CD14-positive monocyte (primary cell): ENCODE measurements around the gene JMJD1C. TPM values are rescaled to one million over a fixed set of nuclear protein-coding genes. Genes with fewer than 3 reads are reported as not detected.
A peak's percentile ranks its signal among the peaks of the same experiment; 100 is the strongest.

ENCODE experiments used
- DNase-seq, 3 donors: peaks; one replicate each; pipeline ENCODE4 v3.0.0-alpha.2; 2011 to 2022
- H2AFZ ChIP-seq: 2 replicates; pipeline ENCODE4 v1.6.0; 2012; ENCODE audit warnings: mild to moderate bottlenecking, low read depth, low read length, inconsistent platforms; ENCODE audit not compliant: insufficient read depth, poor library complexity, severe bottlenecking
- H3K27ac ChIP-seq, 2 donors: 1 replicate in 1 of 2; 2 replicates in 1 of 2; pipeline ENCODE4 v1.5.1; 2012 to 2013; ENCODE audit warnings: low read length in 2 of 2, control low read depth in 1 of 2, inconsistent platforms in 1 of 2, low read depth in 1 of 2, mild to moderate bottlenecking in 1 of 2
- H3K27me3 ChIP-seq, 2 donors: one replicate each; pipeline versions ENCODE4 v1.6.0 to v1.6.1; 2011 to 2013; ENCODE audit warnings: low read length in 2 of 2; ENCODE audit not compliant: control insufficient read depth in 2 of 2, insufficient read depth in 2 of 2
- H3K36me3 ChIP-seq, 2 donors: replicated peaks in 1 of 2; 1 replicate in 1 of 2; 2 replicates in 1 of 2; pipeline versions ENCODE4 v1.5.1 to v1.6.1; 2012 to 2013; ENCODE audit warnings: low read length in 2 of 2, control low read depth in 1 of 2, inconsistent platforms in 1 of 2, mild to moderate bottlenecking in 1 of 2; ENCODE audit not compliant: insufficient read depth in 2 of 2, control insufficient read depth in 1 of 2
- H3K4me1 ChIP-seq, 2 donors: 1 replicate in 1 of 2; 2 replicates in 1 of 2; pipeline versions ENCODE4 v1.5.1 to v1.6.1; 2012 to 2013; ENCODE audit warnings: low read length in 2 of 2, control low read depth in 1 of 2, inconsistent platforms in 1 of 2, mild to moderate bottlenecking in 1 of 2, moderate library complexity in 1 of 2; ENCODE audit not compliant: insufficient read depth in 2 of 2, control insufficient read depth in 1 of 2
- H3K4me2 ChIP-seq: replicated peaks from 2 replicates; pipeline ENCODE3; 2012; ENCODE audit warnings: low read length, moderate library complexity, mild to moderate bottlenecking; ENCODE audit not compliant: poor library complexity, severe bottlenecking; ENCODE audit errors: extremely low read depth
- H3K4me3 ChIP-seq, 3 experiments: fragments of 200-600 bp in 1 of 3; sonication (generic) in 1 of 3; replicated peaks in 1 of 3; 1 replicate in 2 of 3; 2 replicates in 1 of 3; pipeline ENCODE4 v1.5.1; 2011 to 2013; ENCODE audit warnings: low read length in 3 of 3, mild to moderate bottlenecking in 3 of 3, control low read depth in 2 of 3, low read depth in 2 of 3, inconsistent platforms in 1 of 3, moderate library complexity in 1 of 3
- H3K79me2 ChIP-seq: 2 replicates; pipeline ENCODE4 v1.6.0; 2012; ENCODE audit warnings: mild to moderate bottlenecking, control low read depth, inconsistent platforms, low read length, moderate library complexity; ENCODE audit not compliant: insufficient read depth
- H3K9ac ChIP-seq: 2 replicates; pipeline ENCODE4 v1.6.0; 2017; ENCODE audit warnings: low read length, mild to moderate bottlenecking; ENCODE audit not compliant: insufficient read depth, poor library complexity, severe bottlenecking
- H3K9me3 ChIP-seq, 2 donors: replicated peaks in 1 of 2; 1 replicate in 1 of 2; 2 replicates in 1 of 2; pipeline versions ENCODE4 v1.5.1 to v1.6.1; 2012 to 2013; ENCODE audit warnings: low read length in 2 of 2, control low read depth in 1 of 2; ENCODE audit not compliant: control insufficient read depth in 1 of 2, insufficient read depth in 1 of 2
- H4K20me1 ChIP-seq: 2 replicates; pipeline ENCODE4 v1.6.0; 2012; ENCODE audit warnings: mild to moderate bottlenecking, low read length, control low read depth, moderate library complexity; ENCODE audit not compliant: insufficient read depth
- H3K27ac Mint-ChIP-seq, 7 donors: one replicate each; pipeline ENCODE4 v1.8.0; 2020; ENCODE audit warnings: mild to moderate bottlenecking in 7 of 7, mixed read lengths in 7 of 7, moderate library complexity in 6 of 7, inconsistent platforms in 2 of 7
- H3K27me3 Mint-ChIP-seq, 3 donors: one replicate each; pipeline ENCODE4 v1.8.0; 2021 to 2022; ENCODE audit warnings: low read depth in 3 of 3, mild to moderate bottlenecking in 3 of 3, mixed read lengths in 3 of 3, moderate library complexity in 3 of 3, inconsistent platforms in 1 of 3
- H3K36me3 Mint-ChIP-seq, 2 donors: one replicate each; pipeline ENCODE4 v1.8.0; 2020; ENCODE audit warnings: mixed read lengths in 2 of 2, inconsistent platforms in 1 of 2, mild to moderate bottlenecking in 1 of 2
- H3K4me1 Mint-ChIP-seq: one replicate; pipeline ENCODE4 v1.8.0; 2020; ENCODE audit warnings: mild to moderate bottlenecking, mixed read lengths
- H3K4me3 Mint-ChIP-seq, 2 donors: one replicate each; pipeline ENCODE4 v1.8.0; 2020; ENCODE audit warnings: mild to moderate bottlenecking in 2 of 2, mixed read lengths in 2 of 2, moderate library complexity in 1 of 2
- H3K9me3 Mint-ChIP-seq, 7 donors: one replicate each; pipeline ENCODE4 v1.8.0; 2020 to 2022; ENCODE audit warnings: mixed read lengths in 7 of 7, mild to moderate bottlenecking in 6 of 7, moderate library complexity in 6 of 7, inconsistent platforms in 2 of 7
- WGBS: methylation state at CpG from one replicate; pipeline ENCODE4 v1.1.5; 2013; ENCODE audit warnings: missing lambda C conversion rate; ENCODE audit not compliant: insufficient coverage; 5-methylcytosine and 5-hydroxymethylcytosine counted together
- intact Hi-C, 2 donors: fragments of 100-400 bp; cut with micrococcal nuclease; formaldehyde crosslinking; loops; one replicate each; pipeline versions ENCODE4 v1.15.0 to v1.15.1; 2023
- polyA plus RNA-seq, 3 donors: library from polyadenylated mRNA; depleted of rRNA in 1 of 3; unstranded in 2 of 3; stranded (reverse) in 1 of 3; fragments of 300-500 nt in 2 of 3; fragments of >200 nt in 1 of 3; fragmentation: Illumina TruSeq in 2 of 3; gene quantifications; 1 replicate in 2 of 3; 2 replicates in 1 of 3; pipeline ENCODE4 v1.2.3, GENCODE V29; 2012 to 2021
- TF ChIP-seq, protein P1 (sequence below): fragments of 200-600 bp; IDR thresholded peaks from one replicate; pipeline ENCODE4 v1.8.0; 2022; ENCODE audit warnings: antibody characterized with exemption, mild to moderate bottlenecking

JMJD1C gene
- polyA plus RNA-seq, 3 donors: 27.8 to 84.8 (median 46.5) TPM

DNA sequence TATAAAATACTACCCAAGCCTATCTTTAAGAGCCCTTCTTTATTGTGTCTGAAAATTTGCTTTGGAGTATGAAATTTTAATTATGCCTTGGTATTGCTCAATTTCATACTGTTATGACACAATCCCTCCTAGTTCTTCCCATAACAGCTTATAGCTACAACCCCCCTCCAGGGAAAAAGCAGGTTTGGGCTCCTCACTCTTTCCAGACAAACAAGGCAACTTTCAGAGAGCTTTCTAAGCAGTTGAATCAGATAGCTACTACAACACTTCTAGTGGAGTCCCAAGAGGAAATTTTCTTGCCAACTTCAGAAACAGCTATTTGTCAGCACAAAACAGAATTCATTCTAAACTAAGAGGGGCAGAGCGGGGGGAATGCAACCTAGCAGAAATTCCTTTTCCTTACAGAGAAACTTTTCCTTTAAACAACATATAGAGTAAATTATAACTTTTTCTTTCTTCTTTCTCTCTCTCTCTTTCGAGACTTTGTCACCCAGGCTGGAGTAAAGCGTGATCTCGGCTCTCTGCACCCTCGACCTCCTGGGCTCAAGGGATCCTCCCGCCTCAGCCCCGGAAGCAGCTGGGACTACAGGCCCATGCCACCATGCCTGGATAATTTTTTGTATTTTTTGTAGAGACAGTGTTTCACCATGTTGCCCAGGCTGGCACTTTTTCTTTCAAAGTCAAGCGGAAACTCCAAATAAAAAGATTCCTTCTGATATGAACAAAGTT lies 26.0 kb upstream of the JMJD1C start:
- H3K4me3 Mint-ChIP-seq: no peak overlapping the region
- TF ChIP-seq, protein P1, sequence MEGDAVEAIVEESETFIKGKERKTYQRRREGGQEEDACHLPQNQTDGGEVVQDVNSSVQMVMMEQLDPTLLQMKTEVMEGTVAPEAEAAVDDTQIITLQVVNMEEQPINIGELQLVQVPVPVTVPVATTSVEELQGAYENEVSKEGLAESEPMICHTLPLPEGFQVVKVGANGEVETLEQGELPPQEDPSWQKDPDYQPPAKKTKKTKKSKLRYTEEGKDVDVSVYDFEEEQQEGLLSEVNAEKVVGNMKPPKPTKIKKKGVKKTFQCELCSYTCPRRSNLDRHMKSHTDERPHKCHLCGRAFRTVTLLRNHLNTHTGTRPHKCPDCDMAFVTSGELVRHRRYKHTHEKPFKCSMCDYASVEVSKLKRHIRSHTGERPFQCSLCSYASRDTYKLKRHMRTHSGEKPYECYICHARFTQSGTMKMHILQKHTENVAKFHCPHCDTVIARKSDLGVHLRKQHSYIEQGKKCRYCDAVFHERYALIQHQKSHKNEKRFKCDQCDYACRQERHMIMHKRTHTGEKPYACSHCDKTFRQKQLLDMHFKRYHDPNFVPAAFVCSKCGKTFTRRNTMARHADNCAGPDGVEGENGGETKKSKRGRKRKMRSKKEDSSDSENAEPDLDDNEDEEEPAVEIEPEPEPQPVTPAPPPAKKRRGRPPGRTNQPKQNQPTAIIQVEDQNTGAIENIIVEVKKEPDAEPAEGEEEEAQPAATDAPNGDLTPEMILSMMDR: no peak
- no peaks in the 10 kb centered on the region for H3K36me3 Mint-ChIP-seq
- intact Hi-C loops: no loop called here
- Histone ChIP-seq H3K27me3 (no peaks in the 10 kb centered on the region), H2AFZ (no peak overlapping the region), H3K36me3 (no peaks in the 10 kb centered on the region), H3K9me3 (no peaks in the 10 kb centered on the region), H3K9ac (no peak overlapping the region), H3K4me3 (no peak overlapping the region), H3K79me2 (peaks cover 79% of the 10 kb centered on the region), H3K27ac (peak overlapping the region in 1 of 2 donors; percentile 4), H4K20me1 (peaks cover 51% of the 10 kb centered on the region), H3K4me1 (peaks cover 7% of the 10 kb centered on the region in 2 donors), H3K4me2 (no peak overlapping the region)
- peaks cover 0 to 3% (median 0%) of the 10 kb centered on the region in 7 donors for H3K9me3 Mint-ChIP-seq
- no peaks in the 10 kb centered on the region for H3K27me3 Mint-ChIP-seq
- WGBS: no CpG with 5 or more reads among the region's 8 CpGs
- DNase-seq: peak in 2 of 3 donors; percentile 19 to 36
- peak overlapping the region in 1 of 7 donors; percentile 43 for H3K27ac Mint-ChIP-seq
- peaks cover 15% of the 10 kb centered on the region for H3K4me1 Mint-ChIP-seq

DNA sequence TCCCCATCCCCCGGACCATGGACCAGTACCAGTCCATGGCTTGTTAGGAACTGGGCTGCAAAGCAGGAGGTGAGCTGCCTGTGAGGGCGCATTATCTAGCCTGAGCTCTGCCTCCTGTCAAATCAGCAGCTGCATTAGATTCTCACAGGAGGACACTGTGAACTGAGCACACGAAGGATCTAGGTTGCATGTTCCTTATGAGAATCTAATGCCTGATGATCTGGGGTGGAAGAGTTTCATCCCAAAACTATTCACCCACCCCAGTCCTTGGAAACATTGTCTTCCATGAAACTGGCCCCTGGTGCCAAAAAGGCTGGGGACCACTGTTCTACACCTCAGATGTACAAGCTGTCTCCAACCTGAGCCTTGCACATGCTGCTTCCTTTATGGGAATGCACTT lies 24.1 kb upstream of the JMJD1C start:
- Mint-ChIP-seq H3K27me3 (no peaks in the 10 kb centered on the region), H3K4me1 (peaks cover 9% of the 10 kb centered on the region), H3K9me3 (peaks cover 0 to 3% (median 0%) of the 10 kb centered on the region in 7 donors), H3K27ac (peak overlapping the region in 1 of 7 donors; percentile 30), H3K36me3 (no peaks in the 10 kb centered on the region), H3K4me3 (no peak overlapping the region)
- WGBS: 100% methylated on average over 2 of the region's 3 CpGs
- no peaks in the 10 kb centered on the region for H3K9me3 ChIP-seq
- H3K36me3 ChIP-seq: no peaks in the 10 kb centered on the region
- H3K4me3 ChIP-seq: no peak overlapping the region
- DNase-seq: no peak
- H4K20me1 ChIP-seq: peaks cover 58% of the 10 kb centered on the region
- no peak overlapping the region for H2AFZ ChIP-seq
- TF ChIP-seq, protein P1: no peak
- H3K4me2 ChIP-seq: no peak overlapping the region
- no peak overlapping the region for H3K9ac ChIP-seq
- no peak overlapping the region for H3K27ac ChIP-seq
- peaks cover 76% of the 10 kb centered on the region for H3K79me2 ChIP-seq
- H3K27me3 ChIP-seq: no peaks in the 10 kb centered on the region
- H3K4me1 ChIP-seq: peaks cover 7% of the 10 kb centered on the region in 2 donors
- intact Hi-C loops: no loop called here
